K562 (cell line): Measurements from ENCODE around the gene TNNT3. TPM values are rescaled to one million over a fixed set of nuclear protein-coding genes. Genes with fewer than 3 reads are reported as not detected.

Experiments used
- ATAC-seq: fragments of 200-7000 bp; cut with Tn5 transposase; 3 replicates; pipeline ENCODE4 v1.9.1; 2020; ENCODE audit warnings: moderate library complexity
- BruUV-seq: library from RNA; stranded (reverse); fragments of 400-500 nt; replicated peaks from 2 replicates; lab custom pipeline; 2021; lab: Mats Ljungman, UMichigan
- CTCF ChIA-PET: fragments of 300-600 bp; formaldehyde crosslinking; extraction: SDS; loops from one replicate; lab custom pipeline; 2021; ENCODE audit warnings: low intra/inter-chr PET ratio; lab: Yijun Ruan, JAX
- POLR2A ChIA-PET: fragments of 300-600, 350-650 bp; sonication (Branson Sonifier 250); formaldehyde crosslinking; extraction: SDS; loops from one replicate; lab custom pipeline; 2021; ENCODE audit warnings: antibody characterized with exemption, inconsistent platforms; lab: Yijun Ruan, JAX
- DNase-seq, 4 experiments: peaks; one replicate each; pipeline versions ENCODE4 v3.0.0 to v3.0.0-alpha.2; 2011 to 2018; ENCODE audit warnings: low spot score in 3 of 4, mixed read lengths in 3 of 4; ENCODE audit errors: extremely low read depth in 1 of 4
- FAIRE-seq: peaks from 2 replicates; lab custom pipeline; 2011; peaks lifted over from hg19 to GRCh38; lab: Jason Lieb, UNC
- H2AFZ ChIP-seq: 2 replicates; pipeline ENCODE4 v1.6.0; 2011; ENCODE audit warnings: low read depth, low read length, control low read depth, inconsistent platforms
- H3K27ac ChIP-seq: fragments of 200-600 bp; 3 replicates; pipeline ENCODE4 v1.8.0; 2011; ENCODE audit warnings: low read depth, mild to moderate bottlenecking, control low read depth, inconsistent platforms, low read length, moderate library complexity, mixed read lengths; ENCODE audit errors: extremely low read depth
- H3K27me3 ChIP-seq, 2 experiments: fragments of 300-600 bp in 1 of 2; 2 replicates in 1 of 2; 3 replicates in 1 of 2; pipeline versions ENCODE4 v1.6.0 to v1.8.0; 2011; ENCODE audit warnings: inconsistent platforms in 2 of 2, low read length in 2 of 2, mild to moderate bottlenecking in 1 of 2, mixed read lengths in 1 of 2, moderate library complexity in 1 of 2; ENCODE audit not compliant: control insufficient read depth in 2 of 2, insufficient read depth in 2 of 2
- H3K36me3 ChIP-seq: fragments of 300-600 bp; 3 replicates; pipeline ENCODE4 v1.8.0; 2011; ENCODE audit warnings: mild to moderate bottlenecking, low read length, inconsistent platforms; ENCODE audit not compliant: control insufficient read depth, insufficient read depth
- H3K4me1 ChIP-seq, 2 experiments: fragments of 200-600 bp in 1 of 2; replicated peaks in 1 of 2; 2 replicates in 1 of 2; 3 replicates in 1 of 2; pipeline versions ENCODE4 v1.5.1 to v1.8.0; 2011; ENCODE audit warnings: inconsistent platforms in 2 of 2, low read length in 2 of 2, mild to moderate bottlenecking in 1 of 2, mixed read lengths in 1 of 2, moderate library complexity in 1 of 2; ENCODE audit not compliant: control insufficient read depth in 2 of 2, insufficient read depth in 2 of 2
- H3K4me2 ChIP-seq: 2 replicates; pipeline ENCODE4 v1.6.1; 2011; ENCODE audit warnings: low read length, control low read depth, inconsistent platforms, mixed read lengths; ENCODE audit not compliant: insufficient read depth
- H3K4me3 ChIP-seq: fragments of 200-600 bp; sonication (generic), shearing (Covaris generic); 2 replicates; pipeline ENCODE4 v1.5.1; 2016; ENCODE audit warnings: control low read depth, inconsistent platforms
- H3K79me2 ChIP-seq: fragments of 200-600 bp; 3 replicates; pipeline ENCODE4 v1.8.0; 2011; ENCODE audit warnings: low read length, inconsistent platforms; ENCODE audit not compliant: control insufficient read depth, insufficient read depth
- H3K9ac ChIP-seq, 2 experiments: 2 replicates each; pipeline versions ENCODE4 v1.6.0 to v1.6.1; 2011; ENCODE audit warnings: low read depth in 2 of 2, low read length in 2 of 2, control low read depth in 1 of 2, inconsistent platforms in 1 of 2, mild to moderate bottlenecking in 1 of 2, mixed read lengths in 1 of 2; ENCODE audit not compliant: insufficient read depth in 1 of 2
- H3K9me1 ChIP-seq: one replicate; pipeline ENCODE4 v1.6.0; 2011; ENCODE audit warnings: inconsistent platforms, mild to moderate bottlenecking, low read length, moderate library complexity; ENCODE audit not compliant: control insufficient read depth, insufficient read depth
- H3K9me3 ChIP-seq: replicated peaks from 2 replicates; pipeline ENCODE4 v1.5.1; 2011; ENCODE audit warnings: low read depth, low read length, inconsistent platforms; ENCODE audit not compliant: control insufficient read depth, insufficient read depth
- H4K20me1 ChIP-seq: replicated peaks from 2 replicates; pipeline ENCODE4 v1.6.1; 2011; ENCODE audit warnings: low read length, inconsistent platforms, mixed read lengths; ENCODE audit not compliant: control insufficient read depth, insufficient read depth
- ASH1L ChIP-seq: fragments of 450-650 bp; IDR thresholded peaks from 2 replicates; pipeline ENCODE4 v1.6.1; 2018; ENCODE audit warnings: borderline replicate concordance, mild to moderate bottlenecking, low read depth; ENCODE audit not compliant: partially characterized antibody
- CTBP1 ChIP-seq: fragments of 450-650 bp; IDR thresholded peaks from 2 replicates; pipeline ENCODE4 v1.6.1; 2016; ENCODE audit warnings: borderline replicate concordance
- HIVEP1 ChIP-seq: fragments of 250-450 bp; sonication (Bioruptor Pico); IDR thresholded peaks from 2 replicates; pipeline ENCODE4 v1.4.0; 2020; ENCODE audit warnings: mild to moderate bottlenecking
- MXI1 ChIP-seq: IDR thresholded peaks from 2 replicates; pipeline ENCODE4 v1.6.1; 2011; ENCODE audit warnings: low read depth, mild to moderate bottlenecking, improper control_type of control experiment, low read length
- NELFE ChIP-seq: IDR thresholded peaks from 2 replicates; pipeline ENCODE4 v1.6.1; 2011; ENCODE audit warnings: mild to moderate bottlenecking; ENCODE audit not compliant: insufficient read depth, insufficient read length
- SRF ChIP-seq, 2 experiments: fragments of 250-450, 450-650 bp in 1 of 2; sonication (Bioruptor Pico) in 1 of 2; sonication (generic) in 1 of 2; formaldehyde crosslinking; IDR thresholded peaks; 2 replicates each; pipeline versions ENCODE4 v1.5.0 to v1.5.1; 2020 to 2022; ENCODE audit warnings: mild to moderate bottlenecking in 1 of 2, missing genetic modification reagents in 1 of 2
- TOE1 ChIP-seq, 2 experiments: fragments of 450-650 bp in 1 of 2; sonication (generic) in 1 of 2; formaldehyde crosslinking in 1 of 2; IDR thresholded peaks; 2 replicates each; pipeline versions ENCODE4 v1.7.1 to v1.8.0; 2016 to 2022; ENCODE audit warnings: borderline replicate concordance in 2 of 2, mild to moderate bottlenecking in 2 of 2, antibody characterized with exemption in 1 of 2, inconsistent platforms in 1 of 2, low read depth in 1 of 2, missing genetic modification reagents in 1 of 2, moderate library complexity in 1 of 2
- ZC3H4 ChIP-seq: sonication (generic); formaldehyde crosslinking; IDR thresholded peaks from 2 replicates; pipeline ENCODE4 v1.9.0; 2021; ENCODE audit warnings: missing genetic modification reagents, borderline replicate concordance
- ZFP1 ChIP-seq: fragments of 450-650 bp; formaldehyde crosslinking; IDR thresholded peaks from 2 replicates; pipeline ENCODE4 v1.4.0; 2020; ENCODE audit warnings: mild to moderate bottlenecking, mixed read lengths
- ZNF324 ChIP-seq: fragments of 250-450 bp; sonication (Bioruptor Pico); IDR thresholded peaks from 2 replicates; pipeline ENCODE4 v1.4.0; 2020; ENCODE audit warnings: mild to moderate bottlenecking
- WGBS: fragments of 100-300 bp; shearing (Covaris generic); methylation state at CpG from one replicate; pipeline ENCODE4 v1.1.6; 2016; ENCODE audit warnings: low coverage, mixed read lengths; ENCODE audit not compliant: insufficient coverage; ENCODE audit errors: missing lambda C conversion rate; 5-methylcytosine and 5-hydroxymethylcytosine counted together
- in situ Hi-C: fragments of 300-500 bp; cut with MboI; formaldehyde crosslinking; loops from 4 replicates; pipeline ENCODE4 v1.15.0; 2018; ENCODE audit warnings: inconsistent platforms, mixed read lengths
- intact Hi-C: fragments of 100-400 bp; cut with micrococcal nuclease; formaldehyde crosslinking; loops from 2 replicates; pipeline ENCODE4 v1.14.2; 2022
- polyA plus RNA-seq, 8 experiments: library from polyadenylated mRNA; depleted of rRNA in 4 of 8; stranded (reverse) in 5 of 8; unstranded in 3 of 8; fragments of >200 nt; fragmentation: Nextera tagmentation in 2 of 8; fragmentation: Illumina TruSeq in 1 of 8; extraction: Ambion mirVana in 2 of 8; extraction: Trizol in 1 of 8; gene quantifications; 2 replicates each; pipeline versions ENCODE4 v1.2.1 to v1.2.3, GENCODE V29; 2011 to 2014; ENCODE audit warnings: inconsistent platforms in 1 of 8, missing spikeins in 1 of 8
- total RNA-seq, 7 experiments: library from RNA; depleted of rRNA in 6 of 7; stranded (reverse); fragments of >200 nt in 6 of 7; fragmentation: Illumina TruSeq in 2 of 7; extraction: Trizol in 2 of 7; gene quantifications; 2 replicates each; pipeline versions ENCODE4 v1.2.1 to v1.2.3, GENCODE V29; 2011 to 2021; ENCODE audit warnings: low replicate concordance in 1 of 7
- TF ChIP-seq, protein P1 (sequence below): fragments of 250-450 bp; sonication (Bioruptor Pico); IDR thresholded peaks from 2 replicates; pipeline ENCODE4 v1.9.0; 2021; ENCODE audit warnings: mild to moderate bottlenecking

The TNNT3 gene
- total and polyA plus RNA-seq, 9 of the 15 experiments (the other 6 are each of a cell fraction or from before 2014, with no cell fraction given) = 0.10 TPM; not detected in 8

DNA sequence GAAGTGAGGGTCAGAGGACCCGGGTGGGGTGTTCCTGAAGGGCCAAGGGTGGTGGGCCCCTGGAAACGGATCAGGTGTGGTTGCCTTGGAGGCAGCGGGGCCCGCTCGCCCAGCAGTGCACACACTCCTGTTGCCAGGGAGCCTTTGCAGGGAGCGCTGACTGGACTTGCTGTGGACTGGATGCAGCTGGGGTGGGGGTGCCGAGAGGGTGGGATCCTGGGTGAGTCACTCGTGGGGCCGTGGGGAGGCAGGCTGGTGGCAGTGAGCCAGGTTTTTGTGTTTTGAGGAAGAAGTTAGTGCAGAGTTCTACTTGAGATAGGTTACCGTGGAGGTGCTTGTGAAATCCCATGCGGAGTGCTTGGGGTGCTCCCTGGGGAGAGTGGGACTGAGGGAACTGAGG is 28.9 kb downstream of the TNNT3 start:
- no TSS peak for BruUV-seq
- Histone ChIP-seq H3K9ac (no peak overlapping the region), H4K20me1 (no peaks in the 10 kb centered on the region), H3K9me1 (no peaks in the 10 kb centered on the region), H3K27ac (no peak overlapping the region), H3K79me2 (no peaks in the 10 kb centered on the region), H3K4me2 (no peak overlapping the region), H3K27me3 (no peaks in the 10 kb centered on the region), H2AFZ (no peak overlapping the region), H3K36me3 (no peaks in the 10 kb centered on the region), H3K4me3 (no peak overlapping the region), H3K9me3 (no peaks in the 10 kb centered on the region), H3K4me1 (0 out of 5 replicates have a peak, but pooled peaks cover 0 to 3% of the 10 kb centered on the region in 2 experiments)
- CTCF ChIA-PET = interaction anchor here (0.8 to 3.3 kb wide), 3 partner anchors 51 to 254 kb away, joined by 3 to 25 read pairs (median 7); no protein-coding TSS in a partner anchor
- no peak for DNase-seq
- in situ Hi-C loops = no loop called here
- POLR2A ChIA-PET = no interaction called here
- peak; percentile 46 for ATAC-seq
- intact Hi-C loops = no loop called here
- TF ChIP-seq MXI1 (no peak), NELFE (no peak), ASH1L (no peak), HIVEP1 (no peak), CTBP1 (no peak), SRF (CRISPR knock-in tag; IDR thresholded peaks at IDR 0.05) (no peak), ZC3H4 (CRISPR knock-in tag) (no peak), ZNF324 (CRISPR knock-in tag) (no peak), ZFP1 (CRISPR knock-in tag) (no peak), TOE1 (IDR thresholded peaks at IDR 0.05; ENCODE audit: borderline replicate concordance) (no peak), TOE1 (CRISPR knock-in tag; IDR thresholded peaks at IDR 0.05; ENCODE audit: borderline replicate concordance, low read depth) (no peak)
- TF ChIP-seq, protein P1, sequence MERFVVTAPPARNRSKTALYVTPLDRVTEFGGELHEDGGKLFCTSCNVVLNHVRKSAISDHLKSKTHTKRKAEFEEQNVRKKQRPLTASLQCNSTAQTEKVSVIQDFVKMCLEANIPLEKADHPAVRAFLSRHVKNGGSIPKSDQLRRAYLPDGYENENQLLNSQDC (CRISPR knock-in tag) = no peak
- WGBS = no CpG with 5 or more reads among the region's 11 CpGs
- peak; percentile 55 for FAIRE-seq
